HG03139 (cell line): ENCODE measurements around the gene GNG13.
"Not testable (repeated sequence)": the region's sequence is repeated elsewhere in the genome, so short reads cannot be mapped to it uniquely, and the experiment has no call there.

ENCODE experiments used
- ATAC-seq: cut with Tn5 transposase; IDR thresholded peaks from one replicate; pipeline ENCODE4 v1.9.1; 2021; ENCODE audit not compliant: unreplicated experiment

Gene GNG13

GRCh38 chr16:780296-780695 lies 20.2 kb downstream of the GNG13 start:
- ATAC-seq: no peak

DNA sequence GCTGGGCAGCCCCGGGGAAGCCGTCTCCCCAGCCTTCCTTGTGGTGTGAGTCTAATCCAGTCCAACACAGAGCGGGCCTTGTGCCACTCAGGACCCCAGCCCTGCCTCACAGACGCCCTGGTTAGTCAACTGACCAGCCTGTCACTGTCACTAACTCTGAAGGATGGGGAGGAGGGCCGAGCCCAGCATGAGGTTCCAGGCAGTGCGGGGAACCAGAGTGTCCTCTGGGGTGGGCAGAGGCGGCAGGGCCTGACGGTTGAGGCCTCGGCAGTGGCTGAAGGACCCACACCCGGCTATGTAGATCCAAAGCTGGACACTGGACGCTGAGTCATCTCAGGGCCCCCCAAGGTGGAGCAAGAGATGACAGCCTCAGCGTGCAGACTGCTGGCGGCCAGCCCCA lies 21.0 kb downstream of the GNG13 start:
- no peak for ATAC-seq

DNA sequence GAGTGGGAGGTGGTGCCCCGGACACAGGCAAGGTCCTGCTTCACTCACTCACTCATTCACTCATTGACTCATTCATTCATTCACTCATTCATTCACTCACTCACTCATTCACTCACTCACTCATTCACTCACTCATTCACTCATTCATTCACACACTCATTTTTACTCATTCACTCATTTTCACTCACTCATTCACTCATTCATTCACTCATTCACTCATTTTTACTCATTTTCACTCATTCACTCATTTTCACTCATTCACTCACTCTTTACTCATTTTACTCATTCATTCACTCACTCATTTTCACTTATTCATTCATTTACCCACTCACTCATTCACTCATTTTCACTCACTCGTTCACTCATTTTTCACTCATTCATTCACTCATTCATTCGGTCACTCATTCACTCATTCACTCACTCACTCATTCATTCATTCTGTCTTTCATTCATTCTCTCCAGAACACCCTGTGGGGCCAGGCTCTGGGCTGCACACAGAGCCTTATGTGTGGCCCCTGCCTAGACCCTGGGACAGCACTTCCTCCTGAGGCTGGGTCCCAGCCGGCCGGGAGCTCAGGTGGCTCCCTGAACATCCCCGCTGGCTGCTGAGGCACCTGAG lies 21.5 kb downstream of the GNG13 start:
- no peak for ATAC-seq

GRCh38 chr16:778447-778846 lies 22.1 kb downstream of the GNG13 start:
- no peak for ATAC-seq

DNA sequence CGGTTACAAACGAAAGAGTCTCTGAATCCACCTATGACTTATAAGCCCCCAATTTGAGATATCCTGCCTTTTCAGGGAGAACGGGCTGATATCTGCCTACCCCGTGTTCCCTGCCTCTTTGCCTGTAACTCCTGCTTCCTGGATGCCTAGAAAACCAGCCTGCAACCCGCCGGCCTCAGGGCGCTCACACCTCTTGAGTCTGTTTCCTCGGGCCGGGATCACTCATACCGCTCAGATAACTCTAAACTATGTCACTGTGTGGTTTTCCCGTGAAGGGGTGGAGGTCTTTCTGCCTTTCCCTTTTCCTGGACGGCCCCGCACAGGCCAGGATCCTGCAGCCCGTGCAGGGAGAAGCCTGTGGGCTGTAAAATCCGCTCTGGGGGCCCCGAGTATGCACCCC lies 22.7 kb downstream of the GNG13 start:
- ATAC-seq: no peak

- no peak for ATAC-seq
These were observed 23.7 kb downstream of the GNG13 start for GRCh38 chr16:776824-777223.

- not testable (repeated sequence) for ATAC-seq
These were observed 24.2 kb downstream of the GNG13 start for GRCh38 chr16:776298-776697.

GRCh38 chr16:775236-775796 lies 25.2 kb downstream of the GNG13 start:
- no peak for ATAC-seq

GRCh38 chr16:774086-775001 lies 26.2 kb downstream of the GNG13 start:
- no peak for ATAC-seq

DNA sequence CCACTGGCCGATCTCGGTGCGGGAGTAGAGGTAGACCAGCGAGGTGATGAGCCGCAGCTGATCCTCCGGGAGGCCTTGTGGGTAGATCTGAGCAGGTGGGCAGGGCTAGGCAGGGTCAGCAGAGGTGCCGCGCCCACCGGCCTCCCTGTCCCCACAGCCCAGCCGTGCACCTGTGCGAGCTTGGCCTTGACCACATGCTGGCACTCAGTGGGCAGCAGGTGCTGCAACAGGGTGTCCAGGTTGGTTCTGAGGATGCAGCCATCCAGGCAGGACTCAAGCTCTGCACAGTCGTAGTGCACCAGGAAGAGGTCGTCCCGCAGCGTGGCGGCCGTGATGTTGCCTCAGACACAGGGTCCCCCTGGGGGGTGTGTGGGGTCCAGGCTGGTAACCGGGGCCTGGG lies 27.6 kb downstream of the GNG13 start:
- ATAC-seq: no peak

DNA sequence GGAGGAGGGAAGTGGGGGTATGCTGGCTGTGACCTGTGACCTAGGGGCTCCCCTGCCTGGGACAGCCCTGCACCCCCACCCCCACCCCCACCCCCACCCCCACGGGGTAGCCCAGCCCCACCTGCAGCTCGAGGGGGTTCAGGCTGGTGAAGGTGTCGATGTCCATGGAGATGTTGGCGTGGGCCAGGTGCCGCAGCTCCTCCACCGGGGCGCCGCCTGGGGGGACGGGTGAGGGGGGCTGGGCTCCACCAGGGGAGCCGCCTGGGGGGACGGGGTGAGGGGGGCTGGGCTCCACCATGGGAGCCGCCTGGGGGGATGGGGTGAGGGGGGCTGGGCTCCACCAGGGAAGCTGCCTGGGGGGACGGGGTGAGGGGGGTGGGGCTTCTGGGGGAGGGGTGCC lies 30.1 kb downstream of the GNG13 start:
- ATAC-seq: no peak

- ATAC-seq: no peak
These were observed 30.6 kb downstream of the GNG13 start for GRCh38 chr16:769934-770333.

GRCh38 chr16:769184-769784 lies 31.2 kb downstream of the GNG13 start:
- ATAC-seq: no peak

DNA sequence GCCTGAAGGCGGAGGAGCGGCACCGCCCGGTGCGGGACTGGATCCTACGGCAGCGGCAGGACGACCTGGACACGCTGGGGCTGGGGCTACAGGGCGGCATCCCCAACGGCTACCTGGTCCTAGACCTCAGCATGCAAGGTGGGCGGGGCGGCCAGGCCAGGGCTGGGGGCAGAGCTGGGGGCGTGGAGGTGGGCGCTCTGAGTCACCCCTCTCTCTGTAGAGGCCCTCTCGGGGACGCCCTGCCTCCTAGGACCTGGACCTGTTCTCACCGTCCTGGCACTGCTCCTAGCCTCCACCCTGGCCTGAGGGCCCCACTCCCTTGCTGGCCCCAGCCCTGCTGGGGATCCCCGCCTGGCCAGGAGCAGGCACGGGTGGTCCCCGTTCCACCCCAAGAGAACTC lies 32.1 kb downstream of the GNG13 start:
- no peak for ATAC-seq

- no peak for ATAC-seq
These were observed 32.7 kb downstream of the GNG13 start for GRCh38 chr16:767743-768235.

DNA sequence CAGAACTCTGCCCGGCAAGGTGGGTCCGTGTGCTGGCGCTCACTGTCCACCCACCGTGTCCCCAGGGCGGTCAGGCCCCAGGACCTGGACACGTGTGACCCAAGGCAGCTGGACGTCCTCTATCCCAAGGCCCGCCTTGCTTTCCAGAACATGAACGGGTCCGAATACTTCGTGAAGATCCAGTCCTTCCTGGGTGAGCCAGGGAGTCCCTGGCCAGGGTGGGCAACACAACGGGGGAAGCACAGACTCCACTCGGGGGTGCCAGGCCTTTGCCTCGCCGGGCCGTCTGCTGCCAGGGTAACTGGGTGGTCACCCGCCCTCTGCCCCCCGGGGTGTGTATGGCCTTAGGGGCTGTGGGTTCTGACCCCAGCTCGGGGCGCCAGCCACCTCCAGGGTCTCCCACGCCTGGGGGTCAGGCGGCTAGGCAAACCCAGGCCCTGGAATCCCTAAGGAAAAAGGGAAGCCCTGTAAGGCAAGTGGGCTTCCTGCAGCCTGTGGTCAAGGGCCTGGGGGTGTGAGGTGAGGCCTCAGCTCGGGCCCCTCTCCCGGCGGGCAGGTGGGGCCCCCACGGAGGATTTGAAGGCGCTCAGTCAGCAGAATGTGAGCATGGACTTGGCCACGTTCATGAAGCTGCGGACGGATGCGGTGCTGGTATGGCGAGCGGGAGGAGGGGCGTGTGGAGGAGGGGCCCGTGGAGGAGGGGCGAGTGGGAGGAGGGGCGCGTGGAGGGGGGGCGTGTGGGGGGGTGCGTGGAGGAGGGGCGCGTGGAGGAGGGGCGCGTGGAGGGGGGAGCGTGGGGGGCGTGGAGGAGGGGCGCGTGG lies 33.5 kb downstream of the GNG13 start:
- ATAC-seq: no peak

DNA sequence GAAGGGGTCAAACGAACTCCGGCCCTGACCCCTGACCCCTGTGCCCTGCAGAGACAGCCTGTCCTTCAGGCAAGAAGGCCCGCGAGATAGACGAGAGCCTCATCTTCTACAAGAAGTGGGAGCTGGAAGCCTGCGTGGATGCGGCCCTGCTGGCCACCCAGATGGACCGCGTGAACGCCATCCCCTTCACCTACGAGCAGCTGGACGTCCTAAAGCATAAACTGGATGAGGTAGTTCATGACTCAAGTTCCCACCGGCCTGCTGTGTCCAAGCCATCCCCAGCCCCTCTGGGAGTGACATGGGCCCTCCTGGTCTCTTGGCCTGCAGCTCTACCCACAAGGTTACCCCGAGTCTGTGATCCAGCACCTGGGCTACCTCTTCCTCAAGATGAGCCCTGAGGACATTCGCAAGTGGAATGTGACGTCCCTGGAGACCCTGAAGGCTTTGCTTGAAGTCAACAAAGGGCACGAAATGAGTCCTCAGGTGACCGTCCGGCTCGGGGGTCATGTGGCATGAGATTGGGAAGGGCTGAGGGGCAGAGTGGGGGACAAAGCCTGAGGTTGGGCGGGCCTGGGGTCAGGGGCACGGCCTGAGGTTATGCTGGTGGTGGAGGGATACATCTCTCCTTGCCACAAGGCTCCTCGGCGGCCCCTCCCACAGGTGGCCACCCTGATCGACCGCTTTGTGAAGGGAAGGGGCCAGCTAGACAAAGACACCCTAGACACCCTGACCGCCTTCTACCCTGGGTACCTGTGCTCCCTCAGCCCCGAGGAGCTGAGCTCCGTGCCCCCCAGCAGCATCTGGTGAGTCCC lies 34.3 kb downstream of the GNG13 start:
- ATAC-seq: no peak

- no peak for ATAC-seq
These were observed 35.1 kb downstream of the GNG13 start for GRCh38 chr16:765488-765865.

- ATAC-seq: no peak
These were observed 35.6 kb downstream of the GNG13 start for GRCh38 chr16:764848-765487.
